OCI-LY7 (cell line): Measurements from ENCODE around the gene COL9A3. TPM values are rescaled to one million over a fixed set of nuclear protein-coding genes. Genes with fewer than 3 reads are reported as not detected.
"Not testable (repeated sequence)": the region's sequence is repeated elsewhere in the genome, so short reads cannot be mapped to it uniquely, and the experiment has no call there.

Experiments
- BruUV-seq: library from RNA; stranded (reverse); fragments of 400-500 nt; replicated peaks from 2 replicates; lab custom pipeline; 2021; lab: Mats Ljungman, UMichigan
- CTCF ChIA-PET: fragments of 300-600 bp; sonication (Branson Sonifier 250); formaldehyde crosslinking; loops from one replicate; lab custom pipeline; 2022; ENCODE audit warnings: antibody characterized with exemption; ENCODE audit not compliant: unreplicated experiment; lab: Charles Lee
- POLR2A ChIA-PET: fragments of 300-600 bp; sonication (Branson Sonifier 250); formaldehyde crosslinking; loops from one replicate; lab custom pipeline; 2022; ENCODE audit warnings: antibody characterized with exemption; lab: Charles Lee
- DNase-seq: peaks from one replicate; pipeline ENCODE4 v3.0.0-alpha.2; 2015; ENCODE audit warnings: low spot score
- H2AFZ ChIP-seq: fragments of 200-600 bp; sonication (generic), shearing (Covaris generic); 2 replicates; pipeline ENCODE4 v1.6.1; 2014; ENCODE audit warnings: mild to moderate bottlenecking, antibody characterized with exemption, low read length, moderate library complexity
- H3K27ac ChIP-seq: fragments of 200-600 bp; sonication (generic); 2 replicates; pipeline ENCODE4 v1.5.1; 2014; ENCODE audit warnings: mixed run types, low read depth, mild to moderate bottlenecking, moderate library complexity, low read length, inconsistent platforms; ENCODE audit not compliant: poor library complexity, severe bottlenecking
- H3K36me3 ChIP-seq: fragments of 200-600 bp; sonication (generic); 2 replicates; pipeline ENCODE4 v1.6.1; 2014; ENCODE audit warnings: mild to moderate bottlenecking, antibody characterized with exemption, low read length, moderate library complexity, mixed read lengths; ENCODE audit not compliant: insufficient read depth
- H3K4me1 ChIP-seq: fragments of 200-600 bp; sonication (generic); 2 replicates; pipeline ENCODE4 v1.5.1; 2014; ENCODE audit warnings: mild to moderate bottlenecking, low read length; ENCODE audit not compliant: insufficient read depth, poor library complexity, severe bottlenecking
- H3K4me2 ChIP-seq: fragments of 200-600 bp; sonication (generic); 2 replicates; pipeline ENCODE4 v1.6.1; 2014; ENCODE audit warnings: mild to moderate bottlenecking, low read length
- H3K4me3 ChIP-seq: fragments of 200-600 bp; sonication (generic); 2 replicates; pipeline ENCODE4 v1.5.1; 2014; ENCODE audit warnings: mild to moderate bottlenecking, low read depth, low read length; ENCODE audit not compliant: poor library complexity, severe bottlenecking
- H3K79me2 ChIP-seq: fragments of 200-600 bp; sonication (generic); 2 replicates; pipeline ENCODE4 v1.6.1; 2016; ENCODE audit warnings: low read depth, mild to moderate bottlenecking, low read length, moderate library complexity, mixed read lengths; ENCODE audit not compliant: insufficient read depth
- H3K9me2 ChIP-seq: fragments of 200-600 bp; sonication (generic); 2 replicates; pipeline ENCODE4 v1.6.1; 2016; ENCODE audit warnings: mild to moderate bottlenecking, low read length, mixed read lengths; ENCODE audit not compliant: insufficient read depth
- H3K9me3 ChIP-seq: fragments of 200-600 bp; sonication (generic); 2 replicates; pipeline ENCODE4 v1.6.1; 2014; ENCODE audit warnings: mild to moderate bottlenecking, mixed run types, low read length, mixed read lengths
- H4K20me1 ChIP-seq: fragments of 200-600 bp; sonication (generic); 2 replicates; pipeline ENCODE4 v1.6.1; 2014; ENCODE audit warnings: mild to moderate bottlenecking, antibody characterized with exemption, low read length, moderate library complexity, mixed read lengths; ENCODE audit not compliant: insufficient read depth
- CTCF ChIP-seq: fragments of 200-600 bp; sonication (generic); conservative IDR thresholded peaks from 2 replicates; pipeline ENCODE4 v1.5.1; 2014; ENCODE audit warnings: mild to moderate bottlenecking, antibody characterized with exemption, low read length, moderate library complexity, mixed read lengths
- EZH2phosphoT487 ChIP-seq: fragments of 200-600 bp; sonication (generic); IDR thresholded peaks from 2 replicates; pipeline ENCODE4 v1.6.1; 2018; ENCODE audit warnings: low read depth, borderline replicate concordance, mild to moderate bottlenecking, mixed run types, antibody characterized with exemption, low read length, moderate library complexity, mixed read lengths
- intact Hi-C: fragments of 100-400 bp; cut with micrococcal nuclease; formaldehyde crosslinking; loops from one replicate; pipeline ENCODE4 v1.10.0; 2022; ENCODE audit not compliant: unreplicated experiment
- total RNA-seq, 2 experiments: library from RNA; depleted of rRNA in 1 of 2; stranded (reverse); fragments of >200 nt in 1 of 2; shearing (Covaris generic) in 1 of 2; gene quantifications; 2 replicates each; pipeline ENCODE4 v1.2.3, GENCODE V29; 2014 to 2022

COL9A3 gene
- total RNA-seq, 2 experiments from 2014 or later: 1.7 to 5.2 TPM

DNA sequence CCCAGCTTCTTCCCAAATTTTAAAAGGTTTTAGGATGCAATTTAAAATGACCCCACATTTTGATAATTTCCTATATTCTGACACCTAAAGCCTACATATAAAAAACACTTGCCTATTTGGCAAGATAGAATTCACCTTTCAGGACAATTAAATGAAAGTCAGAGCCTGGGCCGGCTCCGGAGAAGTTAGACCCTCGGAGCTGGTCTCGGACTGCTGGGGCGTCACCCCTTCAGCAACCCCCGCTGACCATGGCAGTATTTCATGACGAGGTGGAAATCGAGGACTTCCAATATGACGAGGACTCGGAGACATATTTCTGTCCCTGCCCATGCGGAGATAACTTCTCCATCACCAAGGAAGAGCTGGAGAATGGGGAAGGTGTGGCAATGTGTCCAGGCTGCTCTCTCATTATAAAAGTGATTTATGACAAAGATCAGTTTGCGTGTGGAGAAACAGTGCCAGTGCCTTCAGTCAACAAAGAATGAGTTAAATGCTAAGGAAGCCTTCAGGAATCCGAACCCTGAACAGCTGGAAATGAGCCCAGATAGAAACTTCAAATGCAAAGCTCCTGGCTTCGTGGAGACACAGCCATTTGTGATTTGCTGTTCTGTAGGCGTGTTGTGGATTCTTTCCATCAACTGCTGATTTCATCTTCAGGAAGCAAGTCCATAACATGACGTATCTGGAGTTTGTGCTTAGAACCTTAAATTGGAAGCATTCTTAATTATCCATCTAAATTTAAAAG is 28.7 kb downstream of the COL9A3 start:
- no peak for DNase-seq
- TF ChIP-seq EZH2phosphoT487: no peak
- no peak for TF ChIP-seq CTCF
- no peaks in the 10 kb centered on the region for H3K79me2 ChIP-seq
- no peaks in the 10 kb centered on the region for H4K20me1 ChIP-seq
- H3K4me3 ChIP-seq: no peak overlapping the region
- no peak overlapping the region for H3K4me2 ChIP-seq
- peaks cover 14% of the 10 kb centered on the region; the same call in 1 of the 2 replicates for H3K36me3 ChIP-seq
- CTCF ChIA-PET: no interaction called here
- intact Hi-C loops: no loop called here
- no peaks in the 10 kb centered on the region for H3K9me2 ChIP-seq
- H3K9me3 ChIP-seq: no peaks in the 10 kb centered on the region
- no peak overlapping the region for H2AFZ ChIP-seq
- H3K4me1 ChIP-seq: peaks cover 9% of the 10 kb centered on the region
- POLR2A ChIA-PET: no interaction called here
- no TSS peak for BruUV-seq
- no peak overlapping the region for H3K27ac ChIP-seq

DNA sequence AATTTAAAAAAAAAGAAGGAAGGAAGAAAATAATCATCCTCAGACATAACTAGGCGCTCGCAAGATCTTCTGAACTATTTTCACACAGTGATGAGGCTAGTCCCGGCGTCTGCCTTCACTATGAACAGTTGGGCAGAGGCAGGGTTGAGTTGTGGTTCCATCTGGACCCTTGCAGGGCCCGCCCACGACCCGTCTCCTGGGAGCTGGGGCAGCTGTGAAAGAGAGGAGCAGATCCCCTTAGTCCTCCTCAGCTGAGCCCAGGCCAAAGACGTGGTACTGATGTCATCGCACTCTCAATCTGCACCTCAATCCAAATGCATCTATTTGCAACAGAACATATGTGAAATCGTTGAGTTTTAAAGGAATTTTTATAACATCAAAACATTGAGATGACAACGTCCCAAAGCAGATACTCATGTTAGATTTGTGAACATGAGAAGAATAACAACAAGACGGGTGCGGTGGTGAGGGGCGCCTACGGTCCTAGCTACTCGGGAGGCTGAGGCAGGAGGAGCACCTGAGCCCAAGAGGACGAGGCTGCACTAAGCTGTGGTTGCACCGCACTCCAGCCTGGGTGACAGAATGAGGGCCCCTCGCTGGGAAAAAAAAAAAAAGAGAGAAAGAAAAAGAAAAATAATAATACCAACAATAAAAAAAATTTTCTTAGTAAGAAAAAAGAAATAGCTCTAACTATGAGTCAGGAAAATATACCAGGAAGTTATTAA is 29.5 kb downstream of the COL9A3 start:
- Histone ChIP-seq H3K9me3 (no peaks in the 10 kb centered on the region), H3K27ac (no peak overlapping the region), H3K4me3 (no peak overlapping the region), H3K79me2 (no peaks in the 10 kb centered on the region), H3K4me2 (no peak overlapping the region), H3K9me2 (no peaks in the 10 kb centered on the region), H3K36me3 (peaks cover 16% of the 10 kb centered on the region; the same call in 1 of the 2 replicates), H4K20me1 (no peaks in the 10 kb centered on the region), H3K4me1 (peaks cover 9% of the 10 kb centered on the region), H2AFZ (no peak overlapping the region)
- POLR2A ChIA-PET: no interaction called here
- intact Hi-C loops: no loop called here
- BruUV-seq: no TSS peak
- TF ChIP-seq EZH2phosphoT487 (no peak), CTCF (no peak)
- CTCF ChIA-PET: interaction anchor here (0.5 to 1.0 kb wide), 2 partner anchors 23 to 516 kb away, joined by 3 to 9 read pairs; no protein-coding TSS in a partner anchor
- no peak for DNase-seq

DNA sequence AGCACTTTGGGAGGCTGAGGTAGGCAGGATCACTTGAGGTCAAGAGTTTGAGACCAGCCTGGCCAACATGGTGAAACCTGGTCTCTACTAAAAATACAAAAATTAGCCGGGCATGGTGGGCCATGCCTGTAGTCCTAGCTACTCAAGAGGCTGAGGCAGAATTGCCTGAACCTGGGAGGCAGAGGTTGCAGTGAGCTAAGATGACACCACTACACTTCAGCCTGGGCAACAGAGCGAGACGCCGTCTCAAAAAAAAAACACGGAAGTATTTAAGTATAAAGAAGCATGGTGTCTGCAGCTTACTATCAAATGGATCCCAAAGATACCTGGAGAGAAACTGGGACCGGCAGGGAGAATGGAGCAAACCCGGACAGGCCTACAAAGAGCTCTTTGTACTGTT is 32.1 kb downstream of the COL9A3 start:
- H2AFZ ChIP-seq, H3K79me2 ChIP-seq, H3K4me2 ChIP-seq, H3K4me1 ChIP-seq, H3K9me3 ChIP-seq, POLR2A ChIA-PET, H3K9me2 ChIP-seq, intact Hi-C loops, DNase-seq, BruUV-seq, H3K4me3 ChIP-seq, CTCF ChIA-PET, H4K20me1 ChIP-seq: not testable (repeated sequence)
- Histone ChIP-seq H3K27ac (peak overlapping the region; percentile 6), H3K36me3 (peaks cover 34% of the 10 kb centered on the region)
